Measurements from ENCODE around the gene STK10. TPM values are rescaled to one million over a fixed set of nuclear protein-coding genes. Genes with fewer than 3 reads are reported as not detected.

The STK10 gene
- total and polyA plus RNA-seq, 4 donors: 2.8 to 21.7 (median 7.7) TPM

- peaks cover 0 to 9% (median 3%) of the 10 kb centered on the region in 4 donors for H3K4me1 ChIP-seq (ENCODE audit: control insufficient read depth in 4 of 4, insufficient read depth in 4 of 4, low read length in 3 of 4)
- no peaks in the 10 kb centered on the region for H3K27me3 ChIP-seq (ENCODE audit: control insufficient read depth in 4 of 4, insufficient read depth in 4 of 4, low read length in 3 of 4)
- no peaks in the 10 kb centered on the region for H3K36me3 ChIP-seq (ENCODE audit: control insufficient read depth in 4 of 4, insufficient read depth in 3 of 4, low read depth in 1 of 4, low read length in 3 of 4)
- 75% methylated on average over 8 of the region's 8 CpGs for WGBS
- no peak for DNase-seq (ENCODE audit: low spot score)
- H3K27ac ChIP-seq (ENCODE audit: low read depth in 1 of 2, low read length in 2 of 2): no peak overlapping the region
- H3K9me3 ChIP-seq (ENCODE audit: control insufficient read depth in 4 of 4, low read length in 3 of 4): no peaks in the 10 kb centered on the region
- TF ChIP-seq EGR1 (IDR thresholded peaks at IDR 0.05; ENCODE audit: low read depth in 2 of 2) (no peak), HNF4G (IDR thresholded peaks at IDR 0.05) (no peak), ATF3 (IDR thresholded peaks at IDR 0.05) (no peak), REST (IDR thresholded peaks at IDR 0.05) (no peak), MAX (IDR thresholded peaks at IDR 0.05) (no peak), ZBTB33 (IDR thresholded peaks at IDR 0.05) (no peak), SP1 (IDR thresholded peaks at IDR 0.05) (no peak), NR2F2 (IDR thresholded peaks at IDR 0.05) (no peak)
- H3K4me3 ChIP-seq (ENCODE audit: low read depth in 1 of 3, low read length in 3 of 3): no peak overlapping the region
- H3K9ac ChIP-seq (ENCODE audit: low read depth in 1 of 2, low read length in 2 of 2): no peak overlapping the region
Observed at GRCh38 chr5:172109749-172110148, 78.3 kb downstream of the STK10 start.

- no peak for DNase-seq (ENCODE audit: low spot score)
- WGBS: 75% methylated on average over 13 of the region's 13 CpGs
- Histone ChIP-seq H3K9me3 (ENCODE audit: control insufficient read depth in 4 of 4, low read length in 3 of 4) (no peaks in the 10 kb centered on the region), H3K36me3 (ENCODE audit: control insufficient read depth in 4 of 4, insufficient read depth in 3 of 4, low read depth in 1 of 4, low read length in 3 of 4) (no peaks in the 10 kb centered on the region), H3K9ac (ENCODE audit: low read depth in 1 of 2, low read length in 2 of 2) (no peak overlapping the region), H3K4me1 (ENCODE audit: control insufficient read depth in 4 of 4, insufficient read depth in 4 of 4, low read length in 3 of 4) (peaks cover 0 to 15% (median 6%) of the 10 kb centered on the region in 4 donors), H3K27ac (ENCODE audit: low read depth in 1 of 2, low read length in 2 of 2) (no peak overlapping the region), H3K4me3 (ENCODE audit: low read depth in 1 of 3, low read length in 3 of 3) (no peak overlapping the region), H3K27me3 (ENCODE audit: control insufficient read depth in 4 of 4, insufficient read depth in 4 of 4, low read length in 3 of 4) (no peaks in the 10 kb centered on the region)
- TF ChIP-seq ATF3 (IDR thresholded peaks at IDR 0.05) (no peak), HNF4A (conservative IDR thresholded peaks at IDR 0.05) (no peak), MAX (IDR thresholded peaks at IDR 0.05) (no peak), TAF1 (conservative IDR thresholded peaks at IDR 0.05) (no peak), FOXA2 (IDR thresholded peaks at IDR 0.05) (no peak), YY1 (IDR thresholded peaks at IDR 0.05) (no peak), EGR1 (IDR thresholded peaks at IDR 0.05; ENCODE audit: low read depth in 2 of 2) (no peak), JUND (IDR thresholded peaks at IDR 0.05) (no peak), RAD21 (IDR thresholded peaks at IDR 0.05) (no peak), SP1 (IDR thresholded peaks at IDR 0.05) (no peak), RXRA (IDR thresholded peaks at IDR 0.05) (no peak), GABPA (IDR thresholded peaks at IDR 0.05 in 1 of 2, conservative IDR thresholded peaks at IDR 0.05 in 1 of 2) (no peak), HNF4G (IDR thresholded peaks at IDR 0.05) (no peak), REST (IDR thresholded peaks at IDR 0.05) (no peak), CTCF (IDR thresholded peaks at IDR 0.05; ENCODE audit: low read depth, low read length, missing input control) (no peak)
Observed at GRCh38 chr5:172107571-172107970, 80.5 kb downstream of the STK10 start.
